Ascending aorta (tissue), 2 donors: Measurements from ENCODE around the gene GLYR1. TPM values are rescaled to one million over a fixed set of nuclear protein-coding genes. Genes with fewer than 3 reads are reported as not detected.

Experiments
- DNase-seq, 2 donors: peaks; one replicate each; pipeline ENCODE4 v3.0.0-alpha.2; 2019; ENCODE audit warnings: low spot score in 2 of 2
- H3K27ac ChIP-seq, 2 donors: fragments of 200-600 bp; sonication (generic); one replicate each; pipeline ENCODE4 v1.5.1; 2016 to 2017; ENCODE audit warnings: mild to moderate bottlenecking in 1 of 2
- H3K27me3 ChIP-seq: fragments of 200-600 bp; sonication (generic); one replicate; pipeline ENCODE4 v1.5.1; 2017
- H3K36me3 ChIP-seq, 2 donors: fragments of 200-600 bp; sonication (generic); one replicate each; pipeline ENCODE4 v1.5.1; 2016
- H3K4me1 ChIP-seq, 2 donors: fragments of 200-600 bp; sonication (generic); one replicate each; pipeline ENCODE4 v1.5.1; 2016 to 2017; ENCODE audit warnings: mild to moderate bottlenecking in 1 of 2
- H3K4me3 ChIP-seq, 2 donors: fragments of 200-600 bp; sonication (generic); one replicate each; pipeline ENCODE4 v1.5.1; 2016 to 2017; ENCODE audit warnings: mild to moderate bottlenecking in 1 of 2
- H3K9me3 ChIP-seq, 2 donors: fragments of 200-600 bp; sonication (generic); one replicate each; pipeline ENCODE4 v1.5.1; 2016
- CTCF ChIP-seq, 3 experiments: fragments of 200-600 bp in 2 of 3; fragments of 450-650 bp in 1 of 3; sonication (generic) in 2 of 3; IDR thresholded peaks; one replicate each; pipeline ENCODE4 v1.5.1; 2016 to 2019; ENCODE audit warnings: antibody characterized with exemption in 3 of 3, mild to moderate bottlenecking in 1 of 3, moderate library complexity in 1 of 3
- intact Hi-C: fragments of 100-400 bp; cut with DNase I; formaldehyde crosslinking; loops from one replicate; pipeline ENCODE4 v1.15.1; 2023
- total RNA-seq: library from RNA; depleted of rRNA; stranded (reverse); fragments of >200 nt; gene quantifications from one replicate; pipeline ENCODE4 v1.1.0, GENCODE V29; 2016

Gene GLYR1
- total RNA-seq, 1 donor from 2014 or later, result 39.2 TPM

- Histone ChIP-seq H3K4me3 (no peak overlapping the region), H3K36me3 (peaks cover 41 to 44% of the 10 kb centered on the region in 2 donors), H3K27me3 (no peaks in the 10 kb centered on the region), H3K9me3 (no peaks in the 10 kb centered on the region), H3K27ac (no peak overlapping the region), H3K4me1 (no peaks in the 10 kb centered on the region)
- TF ChIP-seq CTCF (IDR thresholded peaks at IDR 0.05), result no peak
- intact Hi-C loops, result no loop called here
- no peak for DNase-seq
Measured at GRCh38 chr16:4869147-4869805, 22.2 kb upstream of the GLYR1 start.

GRCh38 chr16:4868535-4868934 is 21.4 kb upstream of the GLYR1 start:
- H3K27ac ChIP-seq, result no peak overlapping the region
- H3K4me3 ChIP-seq, result no peak overlapping the region
- intact Hi-C loops, result no loop called here
- no peaks in the 10 kb centered on the region for H3K4me1 ChIP-seq
- H3K36me3 ChIP-seq, result peaks cover 34 to 37% of the 10 kb centered on the region in 2 donors
- TF ChIP-seq CTCF (IDR thresholded peaks at IDR 0.05), result no peak
- no peak for DNase-seq
- H3K27me3 ChIP-seq, result no peaks in the 10 kb centered on the region
- no peaks in the 10 kb centered on the region for H3K9me3 ChIP-seq

- no peak for TF ChIP-seq CTCF (IDR thresholded peaks at IDR 0.05)
- intact Hi-C loops, result no loop called here
Measured at GRCh38 chr16:4868026-4868425, 20.9 kb upstream of the GLYR1 start.

GRCh38 chr16:4866586-4866985 is 19.5 kb upstream of the GLYR1 start:
- Histone ChIP-seq H3K4me1 (no peaks in the 10 kb centered on the region), H3K27ac (no peak overlapping the region), H3K4me3 (no peak overlapping the region), H3K27me3 (no peaks in the 10 kb centered on the region), H3K9me3 (no peaks in the 10 kb centered on the region), H3K36me3 (peaks cover 21 to 25% of the 10 kb centered on the region in 2 donors)
- intact Hi-C loops, result no loop called here
- TF ChIP-seq CTCF (IDR thresholded peaks at IDR 0.05), result no peak
- DNase-seq, result no peak

More at GRCh38 chr16:4868026-4868425, 20.9 kb upstream of the GLYR1 start:
- Histone ChIP-seq H3K27ac (no peak overlapping the region), H3K36me3 (peaks cover 29 to 32% of the 10 kb centered on the region in 2 donors), H3K9me3 (no peaks in the 10 kb centered on the region), H3K27me3 (no peaks in the 10 kb centered on the region), H3K4me3 (no peak overlapping the region), H3K4me1 (no peaks in the 10 kb centered on the region)
- DNase-seq, result no peak

- Histone ChIP-seq H3K4me3 (no peak overlapping the region), H3K27ac (no peak overlapping the region), H3K4me1 (no peaks in the 10 kb centered on the region), H3K9me3 (no peaks in the 10 kb centered on the region), H3K27me3 (no peaks in the 10 kb centered on the region), H3K36me3 (peaks cover 24 to 25% of the 10 kb centered on the region in 2 donors)
- no peak for DNase-seq
- intact Hi-C loops, result no loop called here
- no peak for TF ChIP-seq CTCF (IDR thresholded peaks at IDR 0.05)
Measured at GRCh38 chr16:4865231-4865860, 18.3 kb upstream of the GLYR1 start.
